Thoracic aorta (tissue), 2 donors: Measurements from ENCODE around the gene ALX3. TPM values are rescaled to one million over a fixed set of nuclear protein-coding genes. Genes with fewer than 3 reads are reported as not detected.

ENCODE experiments used
- ATAC-seq: fragments of 150-250 bp; one replicate; pipeline ENCODE4 v1.8.0; 2017; ENCODE audit warnings: low read depth; ENCODE audit not compliant: insufficient number of reproducible peaks, low FRiP score
- DNase-seq: peaks from one replicate; pipeline ENCODE4 v3.0.0-alpha.2; 2020; ENCODE audit warnings: low spot score
- H3K27ac ChIP-seq, 2 donors: fragments of 200-600 bp; sonication (generic); 1 replicate in 1 of 2; 2 replicates in 1 of 2; pipeline ENCODE4 v1.5.1; 2016; ENCODE audit warnings: mild to moderate bottlenecking in 2 of 2, moderate library complexity in 2 of 2
- H3K27me3 ChIP-seq: fragments of 200-600 bp; sonication (generic); replicated peaks from 2 replicates; pipeline ENCODE4 v1.6.0; 2016; ENCODE audit warnings: mild to moderate bottlenecking; ENCODE audit not compliant: insufficient read depth
- H3K36me3 ChIP-seq: fragments of 200-600 bp; sonication (generic); one replicate; pipeline ENCODE4 v1.5.1; 2016
- H3K4me1 ChIP-seq, 2 donors: fragments of 200-600 bp; sonication (generic); 1 replicate in 1 of 2; 2 replicates in 1 of 2; pipeline versions ENCODE4 v1.5.1 to v1.6.0; 2016; ENCODE audit warnings: low read depth in 2 of 2, mild to moderate bottlenecking in 1 of 2; ENCODE audit not compliant: control insufficient read depth in 1 of 2
- H3K4me3 ChIP-seq: fragments of 200-600 bp; sonication (generic); 2 replicates; pipeline ENCODE4 v1.5.1; 2016; ENCODE audit warnings: mild to moderate bottlenecking
- H3K9me3 ChIP-seq: fragments of 200-600 bp; sonication (generic); 2 replicates; pipeline ENCODE4 v1.5.1; 2016
- total RNA-seq, 2 donors: library from RNA; depleted of rRNA; stranded (reverse); fragments of >200 nt; gene quantifications; one replicate each; pipeline versions ENCODE4 v1.1.0 to v1.2.3, GENCODE V29; 2016
- TF ChIP-seq, protein P1 (sequence below): fragments of 200-600 bp; sonication (generic); IDR thresholded peaks from one replicate; pipeline ENCODE4 v1.5.1; 2019; ENCODE audit warnings: antibody characterized with exemption

ALX3 gene
- total RNA-seq, 2 donors from 2014 or later, result not detected

DNA sequence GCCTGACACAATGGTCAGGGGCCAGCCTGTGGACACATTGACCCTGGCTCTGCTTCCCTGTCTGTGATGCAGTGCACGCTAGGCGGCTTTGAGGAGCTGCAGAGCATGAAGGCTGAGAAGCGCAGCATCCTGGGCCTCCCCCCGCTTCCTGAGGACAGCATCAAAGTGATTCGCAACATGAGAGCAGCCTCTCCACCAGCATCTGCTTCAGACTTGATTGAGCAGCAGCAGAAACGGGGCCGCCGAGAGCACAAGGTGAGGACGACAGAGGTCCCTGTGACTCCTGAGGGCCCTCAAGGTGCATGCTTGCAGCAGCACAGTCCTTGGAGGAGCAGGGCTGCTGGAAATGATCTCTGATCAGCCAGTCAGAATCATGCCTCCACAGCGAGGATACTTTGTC lies 27.5 kb downstream of the ALX3 start:
- DNase-seq, result no peak
- TF ChIP-seq, protein P1, sequence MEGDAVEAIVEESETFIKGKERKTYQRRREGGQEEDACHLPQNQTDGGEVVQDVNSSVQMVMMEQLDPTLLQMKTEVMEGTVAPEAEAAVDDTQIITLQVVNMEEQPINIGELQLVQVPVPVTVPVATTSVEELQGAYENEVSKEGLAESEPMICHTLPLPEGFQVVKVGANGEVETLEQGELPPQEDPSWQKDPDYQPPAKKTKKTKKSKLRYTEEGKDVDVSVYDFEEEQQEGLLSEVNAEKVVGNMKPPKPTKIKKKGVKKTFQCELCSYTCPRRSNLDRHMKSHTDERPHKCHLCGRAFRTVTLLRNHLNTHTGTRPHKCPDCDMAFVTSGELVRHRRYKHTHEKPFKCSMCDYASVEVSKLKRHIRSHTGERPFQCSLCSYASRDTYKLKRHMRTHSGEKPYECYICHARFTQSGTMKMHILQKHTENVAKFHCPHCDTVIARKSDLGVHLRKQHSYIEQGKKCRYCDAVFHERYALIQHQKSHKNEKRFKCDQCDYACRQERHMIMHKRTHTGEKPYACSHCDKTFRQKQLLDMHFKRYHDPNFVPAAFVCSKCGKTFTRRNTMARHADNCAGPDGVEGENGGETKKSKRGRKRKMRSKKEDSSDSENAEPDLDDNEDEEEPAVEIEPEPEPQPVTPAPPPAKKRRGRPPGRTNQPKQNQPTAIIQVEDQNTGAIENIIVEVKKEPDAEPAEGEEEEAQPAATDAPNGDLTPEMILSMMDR, result no peak
- no peak for ATAC-seq
- H3K9me3 ChIP-seq, result no peaks in the 10 kb centered on the region
- H3K27ac ChIP-seq, result no peak overlapping the region
- no peaks in the 10 kb centered on the region for H3K4me1 ChIP-seq
- no peaks in the 10 kb centered on the region for H3K27me3 ChIP-seq
- H3K36me3 ChIP-seq, result peaks cover 85% of the 10 kb centered on the region
- H3K4me3 ChIP-seq, result no peak overlapping the region

DNA sequence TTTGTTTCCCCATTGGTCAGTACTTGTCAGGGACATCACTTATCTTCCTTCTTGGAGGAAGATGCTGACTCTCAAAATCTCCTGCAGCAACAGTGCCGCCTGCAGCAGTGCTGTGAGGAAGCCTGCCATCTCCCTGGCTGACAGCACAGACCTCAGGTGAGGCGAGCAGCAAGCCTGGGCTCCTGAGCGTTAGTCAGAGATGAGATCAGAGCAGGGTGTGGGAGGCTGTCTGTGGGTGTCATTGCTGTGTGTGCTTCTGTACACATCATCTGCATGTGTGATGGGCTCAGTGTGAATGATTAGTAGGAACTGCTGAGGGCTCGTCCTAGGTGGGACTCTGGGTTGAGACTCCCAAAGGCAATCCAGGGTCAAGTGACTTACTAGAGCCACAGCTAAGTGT lies 29.9 kb downstream of the ALX3 start:
- H3K4me3 ChIP-seq, result no peak overlapping the region
- TF ChIP-seq, protein P1, result no peak
- DNase-seq (no peak), ATAC-seq (no peak)
- H3K9me3 ChIP-seq, result no peaks in the 10 kb centered on the region
- H3K27ac ChIP-seq, result no peak overlapping the region
- peaks cover 66% of the 10 kb centered on the region for H3K36me3 ChIP-seq
- H3K27me3 ChIP-seq, result no peaks in the 10 kb centered on the region
- peaks cover 0 to 6% of the 10 kb centered on the region in 2 donors for H3K4me1 ChIP-seq

DNA sequence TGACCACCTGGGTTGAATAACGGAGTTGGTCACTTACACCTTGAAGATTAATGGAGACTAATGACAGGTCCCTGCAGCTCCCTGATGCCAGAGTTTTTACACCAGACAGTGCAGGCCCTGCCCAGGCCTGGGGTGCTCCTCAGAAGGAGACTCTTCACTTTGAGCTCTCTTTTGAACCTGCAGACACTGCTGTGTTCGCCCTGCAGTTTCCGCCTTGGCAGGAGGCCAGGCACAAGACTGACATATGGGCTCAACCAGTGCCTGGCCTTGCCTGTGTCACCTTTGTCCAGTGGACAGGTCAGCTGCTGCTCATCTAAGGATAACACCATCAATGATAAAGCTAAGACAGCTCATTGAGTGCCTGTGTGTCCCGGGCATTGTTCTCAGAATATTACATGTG lies 30.8 kb downstream of the ALX3 start:
- H3K36me3 ChIP-seq, result peaks cover 58% of the 10 kb centered on the region
- H3K27ac ChIP-seq, result no peak overlapping the region
- DNase-seq (no peak), ATAC-seq (no peak)
- no peaks in the 10 kb centered on the region for H3K27me3 ChIP-seq
- peaks cover 0 to 10% of the 10 kb centered on the region in 2 donors for H3K4me1 ChIP-seq
- TF ChIP-seq, protein P1, result no peak
- H3K4me3 ChIP-seq, result no peak overlapping the region
- H3K9me3 ChIP-seq, result no peaks in the 10 kb centered on the region

DNA sequence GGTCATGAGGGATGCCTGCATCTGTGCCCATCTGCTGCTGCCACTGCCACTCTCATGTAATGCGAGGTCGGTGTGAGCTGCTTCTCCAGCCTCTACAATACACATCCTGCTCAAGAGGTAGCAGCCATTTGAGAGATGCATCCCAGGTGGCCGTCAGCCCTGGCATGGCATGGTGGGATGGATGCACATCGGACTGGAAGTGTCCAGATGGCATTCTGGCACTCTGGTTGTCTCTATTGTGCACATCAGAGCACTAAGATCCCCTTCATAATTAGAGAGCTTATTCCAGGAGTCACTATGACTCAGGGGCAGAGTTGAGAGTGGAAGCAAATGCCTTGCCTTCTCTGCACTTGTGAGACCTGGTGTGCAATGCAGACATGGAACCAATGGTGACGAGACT lies 32.2 kb downstream of the ALX3 start:
- H3K4me3 ChIP-seq, result no peak overlapping the region
- H3K36me3 ChIP-seq, result peaks cover 47% of the 10 kb centered on the region
- no peak overlapping the region for H3K27ac ChIP-seq
- peaks cover 0 to 10% of the 10 kb centered on the region in 2 donors for H3K4me1 ChIP-seq
- H3K27me3 ChIP-seq, result no peaks in the 10 kb centered on the region
- TF ChIP-seq, protein P1, result no peak
- ATAC-seq (no peak), DNase-seq (no peak)
- H3K9me3 ChIP-seq, result no peaks in the 10 kb centered on the region

DNA sequence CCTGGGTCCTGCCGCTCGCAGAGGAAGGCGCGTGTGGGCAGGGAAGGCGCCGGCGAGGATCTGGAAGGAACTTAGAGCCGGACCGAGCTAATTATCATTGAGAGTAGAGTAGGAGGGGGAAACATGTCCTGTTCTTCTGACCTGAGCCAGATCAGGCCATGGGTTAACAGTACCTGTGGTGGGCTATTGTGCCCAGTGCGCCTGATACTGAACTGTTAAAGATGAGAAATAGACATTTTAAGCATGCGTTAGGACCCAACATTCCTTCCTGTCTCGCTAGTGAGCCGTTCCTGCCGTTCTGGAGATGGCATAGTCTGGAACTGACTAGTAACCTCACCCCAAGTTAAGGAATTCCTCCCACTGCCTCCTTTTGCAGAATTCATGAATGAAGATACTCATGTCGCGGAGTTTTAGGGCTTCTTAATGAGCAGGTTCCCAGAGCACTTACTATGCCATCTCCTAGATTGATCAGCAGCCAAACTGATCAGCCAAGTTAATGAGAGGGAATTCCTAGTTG lies 35.2 kb downstream of the ALX3 start:
- Histone ChIP-seq H3K27ac (peak overlapping the region; percentile 81 to 87), H3K4me1 (peaks cover 0 to 10% of the 10 kb centered on the region in 2 donors), H3K36me3 (peaks cover 21% of the 10 kb centered on the region), H3K27me3 (no peaks in the 10 kb centered on the region), H3K9me3 (no peaks in the 10 kb centered on the region), H3K4me3 (peak overlapping the region; percentile 97)
- TF ChIP-seq, protein P1, result no peak
- ATAC-seq (peak; percentile 12), DNase-seq (no peak)
